Measurements from ENCODE around the gene ACACA.

GRCh38 chr17:37318931-37319594 lies 87.6 kb downstream of the ACACA start:
- TF ChIP-seq CTCF (conservative IDR thresholded peaks at IDR 0.05): no peak
- no peak for TF ChIP-seq ZFX (IDR thresholded peaks at IDR 0.05)

Data from C4-2B (cell line).